Ishikawa (cell line): ENCODE results near the gene TMEM44.

ENCODE experiments used
- CEBPB ChIP-seq: IDR thresholded peaks from 2 replicates; pipeline ENCODE4 v1.6.1; 2012
- CREB1 ChIP-seq: IDR thresholded peaks from 2 replicates; pipeline ENCODE4 v1.6.1; 2012; ENCODE audit warnings: low read depth
- EGR1 ChIP-seq: IDR thresholded peaks from 2 replicates; pipeline ENCODE4 v1.6.1; 2012
- EP300 ChIP-seq: IDR thresholded peaks from 2 replicates; pipeline ENCODE4 v1.6.1; 2012; ENCODE audit warnings: borderline replicate concordance
- FOXM1 ChIP-seq: IDR thresholded peaks from 2 replicates; pipeline ENCODE4 v1.6.1; 2012; ENCODE audit warnings: low read depth, borderline replicate concordance
- NFIC ChIP-seq: IDR thresholded peaks from 2 replicates; pipeline ENCODE4 v1.6.1; 2012
- RAD21 ChIP-seq: IDR thresholded peaks from 2 replicates; pipeline ENCODE4 v1.6.1; 2012; ENCODE audit warnings: low read depth
- TAF1 ChIP-seq: IDR thresholded peaks from 2 replicates; pipeline ENCODE4 v1.6.1; 2012; ENCODE audit warnings: low read depth, mild to moderate bottlenecking
- TCF12 ChIP-seq: IDR thresholded peaks from 2 replicates; pipeline ENCODE4 v1.6.1; 2012; ENCODE audit warnings: low read depth
- TEAD4 ChIP-seq: IDR thresholded peaks from 2 replicates; pipeline ENCODE4 v1.6.1; 2012
- YY1 ChIP-seq: IDR thresholded peaks from 2 replicates; pipeline ENCODE4 v1.6.1; 2012; ENCODE audit warnings: low read depth
- ZBTB7A ChIP-seq: IDR thresholded peaks from 2 replicates; pipeline ENCODE4 v1.6.1; 2012; ENCODE audit warnings: low read depth
- TF ChIP-seq, protein P1 (sequence below): IDR thresholded peaks from 2 replicates; pipeline ENCODE4 v1.6.1; 2012; ENCODE audit warnings: low read depth, mild to moderate bottlenecking
- TF ChIP-seq, protein P2 (sequence below): IDR thresholded peaks from 2 replicates; pipeline ENCODE4 v1.6.1; 2012
- TF ChIP-seq, protein P3 (sequence below): IDR thresholded peaks from 2 replicates; pipeline ENCODE4 v1.6.1; 2012

Gene TMEM44

DNA sequence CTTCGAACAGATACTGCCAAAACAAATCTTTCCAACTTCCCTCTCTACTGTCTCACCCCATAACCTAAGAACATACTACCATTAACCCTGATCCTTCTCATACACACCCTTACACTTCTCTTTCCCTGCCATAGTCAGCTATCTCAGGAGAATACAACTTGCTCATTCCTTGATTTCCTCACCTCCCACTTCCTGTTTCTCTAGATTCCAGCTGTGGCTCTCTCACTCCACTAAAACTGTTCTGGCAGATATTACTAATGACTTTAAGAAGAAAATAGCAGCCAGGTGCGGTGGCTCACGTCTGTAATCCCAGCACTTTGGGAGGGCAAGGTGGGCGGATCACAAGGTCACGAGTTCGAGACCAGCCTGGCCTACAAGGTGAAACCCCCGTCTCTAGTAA, 34.1 kb upstream of the TMEM44 start:
- TF ChIP-seq, protein P1, sequence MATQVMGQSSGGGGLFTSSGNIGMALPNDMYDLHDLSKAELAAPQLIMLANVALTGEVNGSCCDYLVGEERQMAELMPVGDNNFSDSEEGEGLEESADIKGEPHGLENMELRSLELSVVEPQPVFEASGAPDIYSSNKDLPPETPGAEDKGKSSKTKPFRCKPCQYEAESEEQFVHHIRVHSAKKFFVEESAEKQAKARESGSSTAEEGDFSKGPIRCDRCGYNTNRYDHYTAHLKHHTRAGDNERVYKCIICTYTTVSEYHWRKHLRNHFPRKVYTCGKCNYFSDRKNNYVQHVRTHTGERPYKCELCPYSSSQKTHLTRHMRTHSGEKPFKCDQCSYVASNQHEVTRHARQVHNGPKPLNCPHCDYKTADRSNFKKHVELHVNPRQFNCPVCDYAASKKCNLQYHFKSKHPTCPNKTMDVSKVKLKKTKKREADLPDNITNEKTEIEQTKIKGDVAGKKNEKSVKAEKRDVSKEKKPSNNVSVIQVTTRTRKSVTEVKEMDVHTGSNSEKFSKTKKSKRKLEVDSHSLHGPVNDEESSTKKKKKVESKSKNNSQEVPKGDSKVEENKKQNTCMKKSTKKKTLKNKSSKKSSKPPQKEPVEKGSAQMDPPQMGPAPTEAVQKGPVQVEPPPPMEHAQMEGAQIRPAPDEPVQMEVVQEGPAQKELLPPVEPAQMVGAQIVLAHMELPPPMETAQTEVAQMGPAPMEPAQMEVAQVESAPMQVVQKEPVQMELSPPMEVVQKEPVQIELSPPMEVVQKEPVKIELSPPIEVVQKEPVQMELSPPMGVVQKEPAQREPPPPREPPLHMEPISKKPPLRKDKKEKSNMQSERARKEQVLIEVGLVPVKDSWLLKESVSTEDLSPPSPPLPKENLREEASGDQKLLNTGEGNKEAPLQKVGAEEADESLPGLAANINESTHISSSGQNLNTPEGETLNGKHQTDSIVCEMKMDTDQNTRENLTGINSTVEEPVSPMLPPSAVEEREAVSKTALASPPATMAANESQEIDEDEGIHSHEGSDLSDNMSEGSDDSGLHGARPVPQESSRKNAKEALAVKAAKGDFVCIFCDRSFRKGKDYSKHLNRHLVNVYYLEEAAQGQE = no peak
- TF ChIP-seq CEBPB (no peak), CREB1 (no peak), RAD21 (no peak), FOXM1 (no peak), ZBTB7A (no peak), NFIC (no peak), EP300 (no peak), TEAD4 (no peak), EGR1 (no peak), YY1 (no peak), TAF1 (no peak), TCF12 (no peak)
- TF ChIP-seq, protein P2, sequence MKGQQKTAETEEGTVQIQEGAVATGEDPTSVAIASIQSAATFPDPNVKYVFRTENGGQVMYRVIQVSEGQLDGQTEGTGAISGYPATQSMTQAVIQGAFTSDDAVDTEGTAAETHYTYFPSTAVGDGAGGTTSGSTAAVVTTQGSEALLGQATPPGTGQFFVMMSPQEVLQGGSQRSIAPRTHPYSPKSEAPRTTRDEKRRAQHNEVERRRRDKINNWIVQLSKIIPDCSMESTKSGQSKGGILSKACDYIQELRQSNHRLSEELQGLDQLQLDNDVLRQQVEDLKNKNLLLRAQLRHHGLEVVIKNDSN = no peak
- TF ChIP-seq, protein P3, sequence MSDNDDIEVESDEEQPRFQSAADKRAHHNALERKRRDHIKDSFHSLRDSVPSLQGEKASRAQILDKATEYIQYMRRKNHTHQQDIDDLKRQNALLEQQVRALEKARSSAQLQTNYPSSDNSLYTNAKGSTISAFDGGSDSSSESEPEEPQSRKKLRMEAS = no peak

DNA sequence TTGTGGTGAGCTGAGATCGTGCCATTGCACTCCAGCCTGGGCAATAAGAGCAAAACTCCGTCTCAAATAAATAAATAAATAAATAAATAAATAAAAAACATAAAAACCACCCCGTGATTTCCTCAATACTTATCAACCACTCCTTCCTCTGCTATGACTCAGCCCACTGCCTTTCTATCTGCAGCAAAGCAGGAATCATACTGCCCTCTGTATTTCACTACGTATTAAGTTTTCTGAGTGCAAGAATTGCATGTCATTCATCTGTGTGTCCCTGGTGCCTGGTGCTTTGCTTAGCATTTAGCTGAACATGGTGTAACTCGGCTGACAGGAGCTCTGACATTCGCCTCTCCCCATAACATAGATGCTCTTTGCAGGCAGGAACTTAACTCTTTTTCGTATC, 31.6 kb upstream of the TMEM44 start:
- TF ChIP-seq ZBTB7A (no peak), TCF12 (no peak), TAF1 (no peak), TEAD4 (no peak), YY1 (no peak), FOXM1 (no peak), RAD21 (no peak)
- TF ChIP-seq, protein P1 = no peak

DNA sequence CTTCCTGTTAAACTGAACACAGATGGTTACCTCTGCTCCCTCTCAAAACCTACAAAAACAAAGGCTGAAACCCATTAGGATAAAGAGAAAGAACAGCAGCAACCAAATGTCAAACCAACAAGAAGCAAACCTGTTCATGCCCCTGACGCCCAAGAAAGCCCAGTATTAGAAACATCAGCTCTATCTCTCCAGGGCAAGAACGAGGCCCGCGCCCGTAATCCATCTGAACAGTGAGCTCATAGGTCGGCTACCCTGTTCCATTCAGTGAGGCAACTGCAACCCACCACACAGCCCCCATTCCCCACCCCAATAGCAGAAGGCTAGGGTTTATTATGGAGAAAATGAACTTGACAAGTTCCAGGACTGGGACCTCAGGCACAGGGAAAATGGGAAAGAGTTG, 28.7 kb upstream of the TMEM44 start:
- TF ChIP-seq, protein P1 = no peak
- TF ChIP-seq CEBPB = no peak
- no peak for TF ChIP-seq EGR1
- TF ChIP-seq, protein P2 = no peak
- TF ChIP-seq, protein P3 = no peak
- TF ChIP-seq EP300 = no peak
- no peak for TF ChIP-seq FOXM1
- no peak for TF ChIP-seq RAD21
- TF ChIP-seq CREB1 = no peak
- TF ChIP-seq YY1 = no peak
- no peak for TF ChIP-seq TEAD4
- TF ChIP-seq ZBTB7A = no peak
- TF ChIP-seq NFIC = no peak
- no peak for TF ChIP-seq TAF1
- TF ChIP-seq TCF12 = no peak

DNA sequence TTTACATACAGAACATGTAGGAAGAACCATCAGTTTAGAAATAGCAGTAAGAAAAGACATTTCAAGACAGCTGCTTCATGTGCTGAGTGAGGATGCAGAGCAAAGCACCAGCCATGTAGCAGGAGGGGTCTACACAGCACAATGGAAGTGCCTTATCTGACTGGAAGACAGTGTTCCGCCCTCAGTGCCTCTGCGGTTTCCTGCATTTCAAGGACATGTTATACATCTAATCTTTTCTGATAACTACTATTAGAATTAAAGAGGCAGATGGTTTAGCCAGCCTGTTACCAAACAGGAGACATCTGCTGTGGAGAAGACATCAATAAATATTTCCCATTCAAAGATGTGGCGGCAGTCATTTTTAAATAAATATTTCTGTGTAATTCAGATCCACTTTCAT, 28.2 kb upstream of the TMEM44 start:
- TF ChIP-seq TAF1 = no peak
- TF ChIP-seq, protein P2 = no peak
- TF ChIP-seq TCF12 = no peak
- TF ChIP-seq YY1 = no peak
- no peak for TF ChIP-seq EP300
- no peak for TF ChIP-seq TEAD4
- TF ChIP-seq, protein P3 = no peak
- no peak for TF ChIP-seq NFIC
- no peak for TF ChIP-seq CREB1
- TF ChIP-seq, protein P1 = no peak
- TF ChIP-seq CEBPB = no peak
- no peak for TF ChIP-seq ZBTB7A
